D341Med (cell line): ENCODE results near the gene SEC61A2.
"Not testable (repeated sequence)": the region's sequence is repeated elsewhere in the genome, so short reads cannot be mapped to it uniquely, and the experiment has no call there.

Experiments
- DNase-seq: peaks from one replicate; pipeline ENCODE4 v3.0.0; 2012; ENCODE audit warnings: low spot score

SEC61A2 gene

GRCh38 chr10:12160664-12161063 is 31.2 kb downstream of the SEC61A2 start:
- DNase-seq: no peak

GRCh38 chr10:12162927-12163326 is 33.5 kb downstream of the SEC61A2 start:
- DNase-seq: no peak

GRCh38 chr10:12164085-12164484 is 34.6 kb downstream of the SEC61A2 start:
- DNase-seq: no peak

GRCh38 chr10:12165036-12165435 is 35.6 kb downstream of the SEC61A2 start:
- DNase-seq: no peak

- no peak for DNase-seq
Observed at GRCh38 chr10:12165999-12166775, 36.7 kb downstream of the SEC61A2 start.

- DNase-seq: not testable (repeated sequence)
Observed at GRCh38 chr10:12171512-12171911, 42.0 kb downstream of the SEC61A2 start.

GRCh38 chr10:12177642-12178041 is 48.2 kb downstream of the SEC61A2 start:
- DNase-seq: no peak

- no peak for DNase-seq
Observed at GRCh38 chr10:12179606-12180170, 50.2 kb downstream of the SEC61A2 start.

GRCh38 chr10:12180221-12180974 is 50.9 kb downstream of the SEC61A2 start:
- no peak for DNase-seq

GRCh38 chr10:12181065-12181775 is 51.7 kb downstream of the SEC61A2 start:
- no peak for DNase-seq

- DNase-seq: no peak
Observed at GRCh38 chr10:12184165-12184564, 54.7 kb downstream of the SEC61A2 start.

- no peak for DNase-seq
Observed at GRCh38 chr10:12186323-12186722, 56.8 kb downstream of the SEC61A2 start.

- DNase-seq: no peak
Observed at GRCh38 chr10:12187321-12187905, 57.9 kb downstream of the SEC61A2 start.

GRCh38 chr10:12188656-12189055 is 59.2 kb downstream of the SEC61A2 start:
- no peak for DNase-seq

- DNase-seq: no peak
Observed at GRCh38 chr10:12189426-12189825, 59.9 kb downstream of the SEC61A2 start.

GRCh38 chr10:12191715-12192114 is 62.2 kb downstream of the SEC61A2 start:
- DNase-seq: no peak

- no peak for DNase-seq
Observed at GRCh38 chr10:12193193-12193592, 63.7 kb downstream of the SEC61A2 start.

- DNase-seq: peak; percentile 45
Observed at GRCh38 chr10:12194752-12195271, 65.3 kb downstream of the SEC61A2 start.

GRCh38 chr10:12195281-12195602 is 65.8 kb downstream of the SEC61A2 start:
- DNase-seq: no peak

- peak; percentile 91 for DNase-seq
Observed at GRCh38 chr10:12195603-12196506, 66.4 kb downstream of the SEC61A2 start, which contains the start of the genes CDC123 and NUDT5. TSS of gene CDC123 (plus strand) at chr10:12196188. CDS start at chr10:12196246, 58 bp downstream. TSS of gene NUDT5 (minus strand) at chr10:12195891. CDS start at chr10:12186291, 9,600 bp downstream.
